ENCODE data around the gene GALNT10. TPM values are rescaled to one million over a fixed set of nuclear protein-coding genes. Genes with fewer than 3 reads are reported as not detected.

The GALNT10 gene
- total RNA-seq, 1 donor from 2014 or later: 11.5 TPM

- Histone ChIP-seq H3K36me3 (no peaks in the 10 kb centered on the region), H3K27me3 (no peaks in the 10 kb centered on the region), H3K4me1 (peaks cover 41% of the 10 kb centered on the region), H3K4me3 (peak overlapping the region; percentile 88), H3K27ac (peak overlapping the region; percentile 80), H3K9me3 (no peaks in the 10 kb centered on the region)
- no peak for TF ChIP-seq POLR2A (IDR thresholded peaks at IDR 0.05)
- peak in 1 of 2 donors; percentile 63 for TF ChIP-seq POLR2AphosphoS5 (IDR thresholded peaks at IDR 0.05; ENCODE audit: insufficient read depth in 1 of 2, low read depth in 1 of 2)
- TF ChIP-seq CTCF (IDR thresholded peaks at IDR 0.05): peak in 1 of 3 experiments; percentile 40
- intact Hi-C loops (cut with DNase I): loop anchor here (10.0 kb wide), 1 partner anchor 215 kb away; no protein-coding TSS in a partner anchor
- DNase-seq (ENCODE audit: extremely low spot score in 2 of 2): no peak
Measured at GRCh38 chr5:154189819-154190594, 526 bp upstream of the GALNT10 start.

- intact Hi-C loops (cut with DNase I): loop anchor here (10.0 kb wide), 1 partner anchor 213 kb away; no protein-coding TSS in a partner anchor
- no peak for DNase-seq (ENCODE audit: extremely low spot score in 2 of 2)
- Histone ChIP-seq H3K36me3 (no peaks in the 10 kb centered on the region), H3K27me3 (no peaks in the 10 kb centered on the region), H3K4me3 (peak overlapping the region; percentile 88), H3K9me3 (no peaks in the 10 kb centered on the region), H3K27ac (no peak overlapping the region), H3K4me1 (peaks cover 41% of the 10 kb centered on the region)
- TF ChIP-seq POLR2AphosphoS5 (IDR thresholded peaks at IDR 0.05; ENCODE audit: insufficient read depth in 1 of 2, low read depth in 1 of 2) (no peak), POLR2A (IDR thresholded peaks at IDR 0.05) (no peak), CTCF (IDR thresholded peaks at IDR 0.05) (no peak)
Measured at GRCh38 chr5:154191467-154192261, 1.1 kb downstream of the GALNT10 start.

GRCh38 chr5:154193283-154193682, 2.8 kb downstream of the GALNT10 start:
- Histone ChIP-seq H3K4me1 (peaks cover 49% of the 10 kb centered on the region), H3K4me3 (no peak overlapping the region), H3K36me3 (no peaks in the 10 kb centered on the region), H3K9me3 (no peaks in the 10 kb centered on the region), H3K27me3 (no peaks in the 10 kb centered on the region), H3K27ac (no peak overlapping the region)
- intact Hi-C loops (cut with DNase I): loop anchor here (10.0 kb wide), 1 partner anchor 212 kb away; no protein-coding TSS in a partner anchor
- no peak for TF ChIP-seq CTCF (IDR thresholded peaks at IDR 0.05)
- DNase-seq (ENCODE audit: extremely low spot score in 2 of 2): no peak

GRCh38 chr5:154193701-154194121, 3.2 kb downstream of the GALNT10 start:
- Histone ChIP-seq H3K27me3 (no peaks in the 10 kb centered on the region), H3K27ac (no peak overlapping the region), H3K4me3 (no peak overlapping the region), H3K36me3 (no peaks in the 10 kb centered on the region), H3K4me1 (peaks cover 53% of the 10 kb centered on the region), H3K9me3 (no peaks in the 10 kb centered on the region)
- no peak for DNase-seq (ENCODE audit: extremely low spot score in 2 of 2)
- no peak for TF ChIP-seq POLR2A (IDR thresholded peaks at IDR 0.05)
- no peak for TF ChIP-seq CTCF (IDR thresholded peaks at IDR 0.05)
- TF ChIP-seq POLR2AphosphoS5 (IDR thresholded peaks at IDR 0.05; ENCODE audit: insufficient read depth in 1 of 2, low read depth in 1 of 2): no peak
- intact Hi-C loops (cut with DNase I): loop anchor here (10.0 kb wide), 1 partner anchor 211 kb away; no protein-coding TSS in a partner anchor
